OCI-LY1 (cell line): ENCODE measurements around the gene EVA1A.

Experiments used
- EZH2 ChIP-seq: fragments of 200-600 bp; sonication (generic), shearing (Covaris generic); IDR thresholded peaks from 2 replicates; pipeline ENCODE4 v1.8.0; 2017; ENCODE audit warnings: borderline replicate concordance, mixed run types, mild to moderate bottlenecking, antibody characterized with exemption, low read length, moderate library complexity, mixed read lengths
- TF ChIP-seq, protein P1 (sequence below): fragments of 200-600 bp; sonication (generic), shearing (Covaris generic); IDR thresholded peaks from 2 replicates; pipeline ENCODE4 v1.5.1; 2017; ENCODE audit warnings: mild to moderate bottlenecking, antibody characterized with exemption, low read length, moderate library complexity, mixed read lengths

GRCh38 chr2:75500633-75501032 lies 60.1 kb downstream of the EVA1A start:
- TF ChIP-seq, protein P1, sequence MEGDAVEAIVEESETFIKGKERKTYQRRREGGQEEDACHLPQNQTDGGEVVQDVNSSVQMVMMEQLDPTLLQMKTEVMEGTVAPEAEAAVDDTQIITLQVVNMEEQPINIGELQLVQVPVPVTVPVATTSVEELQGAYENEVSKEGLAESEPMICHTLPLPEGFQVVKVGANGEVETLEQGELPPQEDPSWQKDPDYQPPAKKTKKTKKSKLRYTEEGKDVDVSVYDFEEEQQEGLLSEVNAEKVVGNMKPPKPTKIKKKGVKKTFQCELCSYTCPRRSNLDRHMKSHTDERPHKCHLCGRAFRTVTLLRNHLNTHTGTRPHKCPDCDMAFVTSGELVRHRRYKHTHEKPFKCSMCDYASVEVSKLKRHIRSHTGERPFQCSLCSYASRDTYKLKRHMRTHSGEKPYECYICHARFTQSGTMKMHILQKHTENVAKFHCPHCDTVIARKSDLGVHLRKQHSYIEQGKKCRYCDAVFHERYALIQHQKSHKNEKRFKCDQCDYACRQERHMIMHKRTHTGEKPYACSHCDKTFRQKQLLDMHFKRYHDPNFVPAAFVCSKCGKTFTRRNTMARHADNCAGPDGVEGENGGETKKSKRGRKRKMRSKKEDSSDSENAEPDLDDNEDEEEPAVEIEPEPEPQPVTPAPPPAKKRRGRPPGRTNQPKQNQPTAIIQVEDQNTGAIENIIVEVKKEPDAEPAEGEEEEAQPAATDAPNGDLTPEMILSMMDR, result no peak
- TF ChIP-seq EZH2, result no peak
